ENCODE measurements around the gene ZFYVE1. TPM values are rescaled to one million over a fixed set of nuclear protein-coding genes. Genes with fewer than 3 reads are reported as not detected.
"Not testable (repeated sequence)": the region's sequence is repeated elsewhere in the genome, so short reads cannot be mapped to it uniquely, and the experiment has no call there.

ZFYVE1 gene
- total RNA-seq, 1 donor from 2014 or later, result 22.4 TPM

DNA sequence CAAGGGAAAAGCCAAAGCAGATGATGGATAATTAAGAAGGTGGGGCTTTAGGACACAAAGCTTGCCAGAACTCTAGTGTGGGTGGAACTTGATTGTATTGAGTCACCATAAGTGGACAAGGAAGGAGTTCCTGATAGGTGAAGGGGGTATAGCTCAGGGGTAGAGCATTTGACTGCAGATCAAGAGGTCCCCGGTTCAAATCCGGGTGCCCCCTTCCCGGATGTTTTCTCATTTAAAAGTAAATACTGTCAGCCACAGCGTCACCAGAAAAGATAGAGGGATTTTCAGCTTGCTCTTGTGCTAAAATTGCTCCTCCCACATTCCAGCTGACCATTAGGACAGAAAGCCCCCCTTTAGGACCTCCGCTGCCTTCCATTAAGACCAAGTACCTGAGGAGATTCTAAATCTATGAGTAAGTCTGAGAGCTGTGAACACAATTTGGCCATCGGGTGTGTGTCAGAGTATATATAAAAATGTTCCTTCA, 64.0 kb downstream of the ZFYVE1 start:
- intact Hi-C loops (cut with DNase I), result no loop called here
- DNase-seq (ENCODE audit: low spot score) (no peak), ATAC-seq (no peak)

DNA sequence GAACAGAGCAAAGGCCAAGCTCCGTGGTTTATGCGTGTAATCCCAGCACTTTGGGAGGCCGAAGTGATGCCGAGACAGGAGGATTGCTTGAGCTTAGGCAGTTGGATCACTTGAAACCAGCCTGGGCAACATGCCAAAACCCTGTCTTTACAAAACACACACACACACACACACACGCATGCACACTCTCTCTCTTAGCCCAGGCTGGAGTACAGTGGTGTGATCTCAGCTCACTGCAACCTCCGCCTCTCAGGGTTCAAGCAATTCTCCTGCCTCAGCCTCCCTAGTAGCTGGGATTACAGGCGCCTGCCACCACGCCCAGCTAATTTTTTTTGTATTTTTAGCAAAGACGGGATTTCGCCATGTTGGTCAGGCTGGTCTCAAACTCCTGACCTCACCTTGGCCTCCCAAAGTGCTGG, 64.6 kb downstream of the ZFYVE1 start:
- DNase-seq (ENCODE audit: low spot score); ATAC-seq; intact Hi-C loops (cut with DNase I): not testable (repeated sequence)

DNA sequence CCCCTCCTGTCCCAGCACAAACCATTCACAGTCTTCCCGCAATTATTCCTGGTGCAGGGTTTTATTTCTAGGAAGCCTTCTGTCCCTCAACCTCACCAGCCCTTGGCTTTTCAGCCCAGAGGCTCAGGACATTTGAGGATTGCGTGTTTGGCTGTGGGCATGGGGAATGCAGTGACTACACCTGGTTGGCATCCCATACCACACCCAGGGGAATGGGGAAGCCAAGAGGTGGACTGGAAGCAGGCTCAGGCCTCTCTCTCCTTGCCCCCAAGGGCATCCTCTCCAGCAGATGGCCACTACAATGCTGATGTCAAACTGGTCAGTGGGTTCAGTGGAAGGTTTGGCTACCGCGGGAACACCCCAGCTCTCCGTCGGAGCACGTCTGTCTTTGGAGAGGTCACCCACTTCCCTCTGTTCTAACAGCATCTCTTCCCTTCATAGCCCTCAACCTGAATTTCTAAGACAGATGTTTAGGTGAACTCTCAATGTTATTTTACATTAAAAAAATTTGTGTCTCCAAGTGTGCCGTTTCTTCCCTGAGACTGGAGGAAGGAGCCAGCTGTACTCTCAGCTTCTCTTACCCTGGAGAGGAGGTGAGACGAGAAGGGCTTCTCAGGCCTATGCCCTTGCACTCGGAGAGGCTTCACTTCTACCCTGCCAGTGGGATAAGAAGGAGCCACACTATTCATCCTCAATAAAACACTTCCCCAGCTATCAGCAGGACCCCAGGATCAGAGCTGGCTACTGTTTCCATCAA, 65.1 kb downstream of the ZFYVE1 start:
- intact Hi-C loops (cut with DNase I), result no loop called here
- no peak for ATAC-seq
- no peak for DNase-seq (ENCODE audit: low spot score)

DNA sequence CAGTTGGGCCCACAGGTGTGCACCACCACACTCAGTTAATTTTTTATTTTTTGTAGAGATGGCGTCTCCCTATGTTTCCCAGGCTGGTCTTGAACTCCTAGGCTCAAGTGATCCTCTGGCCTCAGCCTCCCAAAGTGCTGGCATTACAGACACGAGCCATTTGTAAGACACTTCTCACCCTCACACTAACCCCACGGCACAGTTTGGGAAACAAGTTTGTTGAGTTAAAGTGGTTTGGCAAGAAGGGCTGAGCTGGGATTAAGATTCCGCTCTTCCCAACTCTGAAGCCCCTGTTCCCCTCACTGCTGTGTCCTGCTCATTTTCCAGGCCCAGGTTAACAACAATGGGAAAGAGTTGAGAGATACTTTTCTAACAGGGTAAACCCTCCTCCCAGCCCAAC, 65.9 kb downstream of the ZFYVE1 start:
- DNase-seq (ENCODE audit: low spot score); ATAC-seq; intact Hi-C loops (cut with DNase I): not testable (repeated sequence)

DNA sequence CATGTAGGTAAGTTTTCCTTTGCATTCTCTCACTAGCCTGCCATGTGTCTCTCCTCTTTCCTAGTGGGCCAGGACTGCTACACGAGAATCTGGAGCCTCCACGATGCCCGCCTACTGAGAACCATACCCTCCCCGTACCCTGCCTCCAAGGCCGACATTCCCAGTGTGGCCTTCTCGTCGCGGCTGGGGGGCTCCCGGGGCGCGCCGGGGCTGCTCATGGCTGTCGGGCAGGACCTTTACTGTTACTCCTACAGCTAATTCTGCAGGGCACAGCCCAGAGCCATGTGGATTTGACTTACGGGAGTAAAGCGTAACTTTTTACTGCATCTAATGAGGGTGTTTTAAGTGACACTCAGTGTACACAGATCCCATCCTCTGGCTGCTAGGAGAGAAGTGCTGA, 68.4 kb downstream of the ZFYVE1 start:
- no peak for DNase-seq (ENCODE audit: low spot score)
- ATAC-seq, result no peak
- intact Hi-C loops (cut with DNase I), result no loop called here

DNA sequence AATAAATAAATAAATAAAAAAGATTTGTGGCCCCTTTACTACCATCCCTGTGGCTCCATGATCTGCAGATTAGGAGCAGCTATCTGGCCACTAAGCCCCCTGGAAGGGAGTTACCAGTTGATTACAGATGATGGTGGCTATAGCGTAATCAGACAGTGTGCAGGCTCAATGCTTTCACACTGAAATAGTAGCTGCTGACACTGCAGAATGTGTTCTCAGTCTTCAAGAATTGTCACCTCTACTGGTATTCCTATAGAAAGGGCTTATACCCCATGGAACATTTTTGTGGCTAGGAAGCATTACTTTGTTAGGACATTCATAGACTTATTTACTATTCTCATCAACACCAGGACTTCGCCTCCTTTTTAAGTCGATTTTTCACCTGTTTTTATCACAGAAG, 69.7 kb downstream of the ZFYVE1 start:
- ATAC-seq (no peak), DNase-seq (ENCODE audit: low spot score) (no peak)
- intact Hi-C loops (cut with DNase I), result no loop called here

DNA sequence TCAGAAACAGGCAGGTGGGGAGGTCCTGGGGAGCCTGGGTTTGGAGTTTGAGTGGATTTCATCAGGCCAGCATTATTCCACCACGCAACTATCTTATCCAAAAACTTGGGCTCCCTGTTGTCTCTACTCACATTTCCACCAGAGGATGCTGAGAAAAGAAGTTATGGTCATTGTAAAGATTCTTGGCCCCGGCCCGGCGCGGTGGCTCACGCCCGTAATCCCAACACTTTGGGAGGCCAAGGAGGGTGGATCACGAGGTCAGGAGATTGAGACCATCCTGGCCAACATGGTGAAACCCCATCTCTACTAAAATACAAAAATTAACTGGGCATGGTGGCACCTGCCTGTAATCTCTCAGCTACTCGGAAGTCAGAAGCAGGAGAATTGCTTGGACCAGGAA, 70.2 kb downstream of the ZFYVE1 start:
- ATAC-seq; intact Hi-C loops (cut with DNase I); DNase-seq (ENCODE audit: low spot score): not testable (repeated sequence)

DNA sequence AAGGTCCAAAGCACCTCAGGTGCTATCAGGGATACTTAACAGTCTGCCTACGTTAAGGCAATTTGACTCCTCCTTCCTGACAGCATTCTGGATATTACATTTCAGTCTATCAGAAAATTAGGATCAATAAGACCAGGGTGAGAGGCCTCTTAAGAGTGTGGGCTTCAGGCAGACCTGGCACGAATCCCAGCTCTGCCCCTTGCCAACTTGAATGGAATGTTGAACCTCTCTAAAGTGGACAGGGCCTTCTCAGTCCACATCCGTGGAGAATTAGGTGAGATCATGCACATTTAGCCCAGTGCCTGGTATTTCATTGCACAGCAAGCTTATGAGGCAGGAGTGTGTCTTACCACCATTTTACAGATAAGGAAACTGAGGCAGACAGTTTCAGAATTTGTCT, 74.7 kb downstream of the ZFYVE1 start:
- ATAC-seq (no peak), DNase-seq (ENCODE audit: low spot score) (no peak)
- intact Hi-C loops (cut with DNase I), result no loop called here

DNA sequence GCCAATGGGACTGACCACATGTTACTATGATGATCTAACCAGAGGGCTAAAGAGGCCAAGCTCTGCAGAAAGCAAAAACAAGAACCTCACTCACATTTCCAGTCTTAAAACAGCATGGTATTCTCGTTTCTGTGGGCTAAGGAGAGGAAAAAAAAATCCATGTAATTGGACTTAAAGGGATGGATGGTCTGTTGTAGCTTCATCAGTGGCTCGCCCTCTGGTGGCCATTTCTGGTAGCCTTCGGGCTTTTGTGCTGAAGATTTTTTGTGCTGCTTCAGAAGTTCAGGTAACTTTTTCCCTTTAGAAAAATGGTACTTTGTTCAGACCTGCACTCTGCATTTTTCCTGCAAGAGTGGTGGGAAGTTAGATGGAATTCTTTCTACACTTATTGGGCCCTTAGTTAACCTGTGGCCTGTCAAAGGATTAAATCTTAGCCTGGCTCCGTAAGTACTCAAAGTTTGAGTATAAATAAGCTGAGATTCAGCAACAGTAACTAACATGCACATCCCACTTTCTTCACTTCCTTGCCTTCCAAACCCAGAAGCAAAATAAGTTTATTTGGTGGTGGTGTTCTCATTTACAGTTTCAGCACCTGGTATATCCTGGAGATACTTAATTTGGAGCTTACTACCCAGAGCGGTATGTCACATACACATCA, 78.3 kb downstream of the ZFYVE1 start:
- DNase-seq (ENCODE audit: low spot score), result peak; percentile 85
- intact Hi-C loops (cut with DNase I), result no loop called here
- peak; percentile 66 for ATAC-seq

DNA sequence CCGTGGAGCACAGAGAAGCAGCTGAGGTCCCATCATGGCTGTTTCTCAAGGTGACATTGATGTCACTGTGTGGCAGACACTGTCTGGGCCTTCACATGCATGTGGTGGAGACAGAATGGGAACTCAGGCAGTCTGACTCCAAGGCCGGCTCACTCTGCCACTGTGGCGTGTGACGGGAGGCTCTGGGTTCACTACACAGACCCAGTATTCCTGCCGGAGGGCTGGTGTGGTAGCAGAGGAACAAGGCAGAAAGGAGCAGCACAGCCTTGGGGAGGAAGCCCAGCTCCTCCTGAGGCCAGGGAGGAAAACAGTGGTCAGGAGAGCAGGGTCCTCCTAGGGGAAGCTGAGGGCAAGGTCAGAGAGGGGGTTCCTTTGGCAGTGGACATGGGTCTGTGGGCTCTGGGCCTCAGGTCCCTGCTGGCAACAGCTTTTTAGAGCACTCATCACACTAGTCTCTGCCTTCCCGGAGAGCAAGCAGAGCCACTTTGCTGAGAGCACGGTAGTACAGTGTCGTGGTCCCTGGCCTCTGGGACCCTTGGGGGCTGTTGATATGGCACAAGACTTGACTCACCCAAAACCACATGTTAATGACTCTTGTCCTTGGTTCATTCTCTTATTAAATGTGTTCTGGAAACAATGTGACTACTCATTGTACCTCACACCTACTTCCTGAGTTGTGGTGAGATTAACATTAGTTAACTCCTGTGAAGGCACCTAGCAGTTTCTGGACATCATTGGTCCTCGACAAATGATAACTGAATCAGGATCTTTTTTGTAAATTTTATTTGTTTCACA, 79.3 kb downstream of the ZFYVE1 start:
- DNase-seq (ENCODE audit: low spot score) (no peak), ATAC-seq (no peak)
- intact Hi-C loops (cut with DNase I), result no loop called here

DNA sequence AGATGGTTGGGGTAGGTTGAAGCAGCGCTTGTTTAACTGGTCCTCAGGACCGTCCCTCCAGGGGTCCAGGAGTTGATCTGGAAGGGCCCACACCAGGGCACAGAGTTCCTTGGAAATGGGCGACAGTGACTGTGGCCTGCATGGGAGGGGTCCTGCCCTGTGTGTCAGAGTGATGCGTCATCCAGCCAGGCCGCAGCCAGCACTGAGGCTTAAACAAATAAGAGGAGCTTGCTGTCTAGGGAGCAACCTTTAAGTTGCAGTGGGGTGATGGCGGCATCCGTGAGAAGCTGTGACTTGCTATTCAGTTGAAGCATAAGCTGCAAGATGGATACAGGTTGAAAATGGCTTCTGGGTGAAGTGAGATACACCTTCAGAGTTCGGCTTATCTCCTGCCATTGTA, 80.4 kb downstream of the ZFYVE1 start:
- intact Hi-C loops (cut with DNase I), result no loop called here
- no peak for ATAC-seq
- DNase-seq (ENCODE audit: low spot score), result no peak

DNA sequence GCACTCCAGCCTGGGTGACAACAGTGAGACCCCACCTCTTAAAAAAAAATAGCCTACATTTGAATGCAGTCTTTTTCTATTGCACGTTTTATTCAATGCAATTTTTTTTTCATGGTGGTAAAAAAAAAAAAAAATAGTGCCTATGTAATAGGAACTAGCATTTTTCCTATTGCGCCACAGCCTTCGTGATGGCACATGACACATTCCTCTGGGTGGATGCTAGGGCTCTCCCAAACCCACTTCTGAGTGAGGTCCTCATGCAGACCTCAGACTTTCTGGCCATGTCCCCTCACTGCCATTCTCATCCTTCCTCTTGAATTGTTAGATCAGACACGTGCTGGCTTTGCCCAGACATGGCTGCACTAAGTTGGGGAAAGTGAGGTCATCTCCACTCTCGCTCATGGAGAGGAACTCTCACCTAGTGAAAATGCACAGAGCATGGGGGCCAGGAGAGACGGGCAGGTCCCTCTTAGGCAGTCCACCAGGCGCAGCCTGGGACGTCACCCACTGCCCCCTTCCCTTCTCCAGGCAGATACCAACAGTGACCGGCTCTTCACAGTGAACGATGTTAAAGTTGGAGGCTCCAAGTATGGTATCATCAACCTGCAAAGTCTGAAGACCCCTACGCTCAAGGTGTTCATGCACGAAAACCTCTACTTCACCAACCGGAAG, 81.4 kb downstream of the ZFYVE1 start:
- DNase-seq (ENCODE audit: low spot score) (no peak), ATAC-seq (no peak)
- intact Hi-C loops (cut with DNase I), result no loop called here

DNA sequence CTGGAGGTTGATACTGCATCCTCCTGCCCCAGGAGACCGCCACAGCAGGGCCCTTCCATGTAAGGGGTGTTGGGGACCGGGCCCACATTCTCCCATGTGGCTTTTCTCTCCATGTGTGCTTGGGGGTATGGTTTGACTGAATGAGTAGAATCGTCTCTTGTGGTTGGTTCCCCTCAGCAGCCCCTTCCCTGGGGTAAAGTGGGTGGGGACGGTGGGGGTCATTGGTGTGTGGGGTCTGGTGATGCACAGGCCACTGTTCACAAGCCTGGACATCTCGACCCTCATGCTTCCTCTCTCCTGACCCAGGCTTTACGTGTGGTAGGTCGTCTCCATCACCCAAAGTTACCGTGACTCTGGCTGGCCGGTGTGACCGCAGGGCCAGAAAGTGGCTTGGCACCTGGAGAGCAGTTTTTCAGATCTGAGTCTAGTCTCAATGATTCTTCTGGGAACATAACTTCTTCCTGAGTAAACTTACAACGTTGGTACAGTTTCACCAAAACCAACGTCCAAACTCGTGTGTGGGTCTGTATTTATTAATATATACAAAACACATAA, 83.0 kb downstream of the ZFYVE1 start:
- DNase-seq (ENCODE audit: low spot score), result no peak
- no peak for ATAC-seq
- intact Hi-C loops (cut with DNase I), result no loop called here

DNA sequence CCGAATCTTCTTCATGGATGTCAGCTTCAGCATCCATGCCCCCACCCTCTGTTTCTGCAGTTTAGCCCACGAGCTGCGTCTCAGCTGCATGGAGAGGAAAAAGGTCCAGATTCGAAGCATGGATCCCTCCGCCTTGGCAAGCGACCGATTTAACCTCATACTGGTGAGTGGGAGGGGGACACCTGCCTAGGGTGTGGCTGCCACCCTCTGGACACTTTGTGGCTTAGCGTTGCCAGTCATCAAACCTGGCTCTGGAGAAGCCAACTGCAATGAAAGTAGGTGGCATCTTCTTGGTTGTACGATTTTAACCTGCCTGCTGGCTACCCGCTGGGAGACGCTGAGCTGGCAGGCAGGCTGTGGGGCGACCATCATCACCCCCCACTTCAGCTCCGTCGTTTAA, 84.0 kb downstream of the ZFYVE1 start:
- no peak for ATAC-seq
- intact Hi-C loops (cut with DNase I), result no loop called here
- DNase-seq (ENCODE audit: low spot score), result no peak

DNA sequence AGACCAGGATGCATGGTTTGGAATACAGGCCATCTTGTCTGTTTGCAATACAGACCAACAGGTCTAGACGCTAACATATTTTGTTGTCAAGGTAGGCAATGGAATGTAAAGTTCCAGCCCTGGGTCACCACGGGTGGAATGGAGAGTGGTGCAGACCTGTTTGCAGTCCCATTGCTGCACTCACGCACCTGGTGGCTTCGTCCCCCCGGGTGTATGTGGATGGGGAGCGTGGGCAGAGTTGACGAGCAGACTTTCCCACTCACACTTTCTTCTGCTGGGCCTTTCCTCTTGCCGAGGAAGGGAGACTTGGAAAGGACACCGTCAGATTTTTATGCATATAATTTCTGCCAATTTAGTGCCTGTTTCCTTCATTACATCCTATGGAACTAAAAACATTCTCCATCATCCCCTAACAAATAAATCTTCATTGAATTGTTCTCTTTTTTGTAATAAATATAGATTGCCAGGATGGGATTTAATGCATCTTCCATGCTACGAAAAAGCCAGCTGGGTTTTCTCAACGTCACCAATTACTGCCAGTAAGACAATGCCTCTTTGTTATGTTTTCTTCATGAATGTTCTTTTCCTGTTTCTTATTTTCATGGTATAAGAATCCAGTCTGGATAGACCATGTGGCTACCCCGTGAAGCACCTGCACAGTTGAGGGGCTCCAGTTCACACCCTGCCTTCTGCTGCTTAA, 85.5 kb downstream of the ZFYVE1 start:
- no peak for DNase-seq (ENCODE audit: low spot score)
- no peak for ATAC-seq
- intact Hi-C loops (cut with DNase I), result no loop called here

DNA sequence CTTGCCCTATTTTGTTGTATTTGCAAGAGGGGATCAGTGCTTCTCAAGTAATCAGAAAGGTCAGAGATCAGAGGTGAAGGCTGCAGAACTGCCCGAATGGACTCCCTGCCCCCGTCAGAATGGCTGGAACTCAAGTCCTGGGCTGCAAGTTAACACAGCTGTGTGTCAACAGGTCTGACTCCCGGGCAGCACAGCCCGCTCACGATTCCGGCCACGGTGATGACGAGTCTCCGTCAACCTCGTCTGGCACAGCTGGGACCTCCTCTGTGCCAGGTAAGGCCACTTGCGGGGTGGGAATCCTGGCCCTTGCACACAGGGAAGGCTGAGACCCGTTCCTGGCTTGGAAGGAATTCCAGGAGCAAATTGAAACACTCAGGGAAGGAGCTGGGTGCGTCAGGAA, 87.3 kb downstream of the ZFYVE1 start:
- ATAC-seq (no peak), DNase-seq (ENCODE audit: low spot score) (no peak)
- intact Hi-C loops (cut with DNase I), result no loop called here

DNA sequence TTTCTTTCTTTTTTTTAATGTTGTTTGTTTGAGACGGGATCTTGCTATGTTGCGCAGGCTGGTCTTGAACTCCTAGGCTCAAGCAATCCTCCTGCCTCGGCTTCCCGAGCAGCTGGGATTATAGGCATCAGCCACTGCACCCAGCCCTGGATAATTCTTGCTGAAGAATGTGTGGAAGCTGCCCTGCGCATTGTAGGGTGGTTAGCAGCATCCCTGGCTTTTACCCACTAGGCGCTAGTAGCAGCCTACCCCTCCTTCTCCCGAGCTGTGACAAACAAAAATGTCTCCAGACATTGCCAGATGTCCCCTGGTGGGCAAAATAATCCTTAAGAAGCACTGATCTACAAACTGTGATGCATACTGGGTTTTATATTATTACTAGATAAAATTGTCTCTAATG, 94.0 kb downstream of the ZFYVE1 start:
- ATAC-seq (no peak), DNase-seq (ENCODE audit: low spot score) (no peak)
- intact Hi-C loops (cut with DNase I), result no loop called here

DNA sequence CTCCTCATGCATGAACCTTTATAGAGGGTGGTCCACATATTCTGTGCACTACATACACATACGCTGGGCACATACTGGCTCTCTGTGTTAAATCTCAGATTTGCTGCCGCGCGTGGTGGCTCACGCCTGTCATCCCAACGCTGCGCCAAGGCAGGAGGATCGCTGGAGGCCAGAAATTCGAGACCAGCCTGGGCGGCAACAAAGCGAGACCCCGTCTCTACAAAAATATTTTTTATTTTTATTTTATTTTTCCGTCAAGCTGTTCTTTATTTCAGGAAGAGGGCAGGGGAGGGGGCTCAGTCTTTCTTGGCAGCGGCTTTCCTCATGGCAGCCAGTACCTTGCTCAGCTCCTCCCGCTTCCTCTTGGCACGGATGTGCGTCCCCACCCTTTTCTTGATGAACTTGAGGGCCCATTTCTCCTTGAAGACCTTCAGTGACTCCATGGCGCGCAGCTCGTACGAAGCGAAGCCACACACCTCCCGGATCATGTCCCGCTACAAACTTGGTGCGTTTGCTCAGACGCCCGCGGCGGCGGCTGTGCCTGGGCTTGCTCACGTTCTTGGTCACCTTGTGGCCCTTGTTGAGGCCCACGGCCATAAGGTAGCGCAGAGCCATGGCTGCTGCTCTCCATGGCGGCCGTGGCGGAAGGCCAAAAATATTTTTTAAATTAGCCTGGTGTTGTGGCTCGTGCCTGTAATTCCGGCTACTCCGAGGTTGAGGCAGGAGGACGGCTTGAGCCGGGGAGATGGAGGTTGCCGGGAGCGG, 97.4 kb downstream of the ZFYVE1 start:
- no peak for ATAC-seq
- intact Hi-C loops (cut with DNase I), result loop anchor here (5.0 kb wide), 1 partner anchor 188 kb away; no protein-coding TSS in a partner anchor

More for the DNA sequence above, 97.4 kb downstream of the ZFYVE1 start:
- DNase-seq (ENCODE audit: low spot score), result no peak

All from sciatic nerve (tissue), 2 donors.